HCT116 (cell line): Measurements from ENCODE around the gene SEC62. TPM values are rescaled to one million over a fixed set of nuclear protein-coding genes. Genes with fewer than 3 reads are reported as not detected.

Source experiments
- ATAC-seq: fragments of 200-7000 bp; cut with Tn5 transposase; 2 replicates; pipeline ENCODE4 v1.9.1; 2020; ENCODE audit warnings: mild to moderate bottlenecking, moderate library complexity
- BruUV-seq: library from RNA; stranded (reverse); fragments of 400-500 nt; replicated peaks from 2 replicates; lab custom pipeline; 2021; lab: Mats Ljungman, UMichigan
- CTCF ChIA-PET: fragments of 300-600 bp; sonication (Branson Sonifier 250); formaldehyde crosslinking; loops from one replicate; lab custom pipeline; 2021; ENCODE audit warnings: antibody characterized with exemption; lab: Charles Lee
- POLR2A ChIA-PET: fragments of 300-600, 350-600 bp; sonication (Branson Sonifier 250); formaldehyde crosslinking; loops from one replicate; lab custom pipeline; 2021; ENCODE audit warnings: antibody characterized with exemption; lab: Charles Lee
- RAD21 ChIA-PET, 2 experiments: fragments of 300-600 bp; sonication (Branson Sonifier 250); formaldehyde crosslinking; loops; one replicate each; lab custom pipeline; 2023; ENCODE audit warnings: low total read pairs in 2 of 2; ENCODE audit not compliant: uncharacterized antibody in 2 of 2, unreplicated experiment in 2 of 2, low non-redundant PET in 1 of 2; lab: Charles Lee
- DNase-seq: peaks from one replicate; pipeline ENCODE4 v3.0.0-alpha.2; 2010; ENCODE audit warnings: low read depth, low spot score
- H2AFZ ChIP-seq: fragments of 200-600 bp; shearing (Covaris generic), sonication (generic); 2 replicates; pipeline ENCODE4 v1.6.1; 2017; ENCODE audit warnings: low read depth, mixed run types, mixed read lengths, antibody characterized with exemption, low read length; ENCODE audit not compliant: poor library complexity, severe bottlenecking
- H3K27ac ChIP-seq: 2 replicates; pipeline ENCODE4 v1.5.1; 2012; ENCODE audit warnings: low read depth, low read length
- H3K27me3 ChIP-seq: fragments of 200-600 bp; sonication (generic); 2 replicates; pipeline ENCODE4 v1.6.1; 2016; ENCODE audit warnings: mixed run types, low read length, mixed read lengths; ENCODE audit not compliant: insufficient read depth
- H3K36me3 ChIP-seq, 2 experiments: fragments of 200-500 bp in 1 of 2; fragments of 200-600 bp in 1 of 2; sonication (Bioruptor generic) in 1 of 2; sonication (generic) in 1 of 2; 2 replicates each; pipeline versions ENCODE4 v1.5.1 to v1.6.1; 2014 to 2016; ENCODE audit warnings: low read length in 2 of 2, inconsistent platforms in 1 of 2, mixed read lengths in 1 of 2, mixed run types in 1 of 2; ENCODE audit not compliant: insufficient read depth in 2 of 2, control insufficient read depth in 1 of 2
- H3K4me1 ChIP-seq, 2 experiments: fragments of 200-600 bp in 1 of 2; sonication (generic) in 1 of 2; 2 replicates each; pipeline versions ENCODE4 v1.5.1 to v1.6.1; 2012 to 2017; ENCODE audit warnings: low read length in 2 of 2, inconsistent platforms in 1 of 2, mild to moderate bottlenecking in 1 of 2, mixed read lengths in 1 of 2, mixed run types in 1 of 2, moderate library complexity in 1 of 2; ENCODE audit not compliant: insufficient read depth in 2 of 2, control insufficient read depth in 1 of 2
- H3K4me2 ChIP-seq: fragments of 200-600 bp; sonication (generic); 2 replicates; pipeline ENCODE4 v1.6.1; 2017; ENCODE audit warnings: mixed run types, low read length, mixed read lengths
- H3K4me3 ChIP-seq, 2 experiments: fragments of 200-600 bp in 1 of 2; sonication (generic) in 1 of 2; replicated peaks in 1 of 2; 2 replicates each; pipeline ENCODE4 v1.5.1; 2011 to 2016; ENCODE audit warnings: low read length in 2 of 2, control low read depth in 1 of 2, low read depth in 1 of 2, mild to moderate bottlenecking in 1 of 2, mixed read lengths in 1 of 2, mixed run types in 1 of 2
- H3K79me2 ChIP-seq: fragments of 200-600 bp; sonication (generic); 2 replicates; pipeline ENCODE4 v1.6.1; 2017; ENCODE audit warnings: mild to moderate bottlenecking, mixed run types, low read length, moderate library complexity, mixed read lengths; ENCODE audit not compliant: insufficient read depth
- H3K9ac ChIP-seq: fragments of 200-600 bp; sonication (generic); 2 replicates; pipeline ENCODE4 v1.6.1; 2016; ENCODE audit warnings: low read length, mixed read lengths
- H3K9me2 ChIP-seq: fragments of 200-600 bp; sonication (generic), shearing (Covaris generic); 2 replicates; pipeline ENCODE4 v1.6.1; 2017; ENCODE audit warnings: mixed run types, mild to moderate bottlenecking, moderate library complexity; ENCODE audit not compliant: insufficient read depth
- H3K9me3 ChIP-seq, 2 experiments: fragments of 200-500 bp in 1 of 2; fragments of 200-600 bp in 1 of 2; sonication (Bioruptor generic) in 1 of 2; sonication (generic) in 1 of 2; 2 replicates each; pipeline ENCODE4 v1.6.1; 2014 to 2017; ENCODE audit warnings: low read length in 2 of 2, mixed read lengths in 2 of 2, inconsistent platforms in 1 of 2, low read depth in 1 of 2, mild to moderate bottlenecking in 1 of 2, mixed run types in 1 of 2, moderate library complexity in 1 of 2; ENCODE audit not compliant: control insufficient read depth in 1 of 2, insufficient read depth in 1 of 2
- H4K20me1 ChIP-seq: fragments of 200-600 bp; sonication (generic), shearing (Covaris generic); 2 replicates; pipeline ENCODE4 v1.6.1; 2017; ENCODE audit warnings: mixed run types, mild to moderate bottlenecking, moderate library complexity; ENCODE audit not compliant: insufficient read depth
- EGR1 ChIP-seq: IDR thresholded peaks from 2 replicates; pipeline ENCODE4 v1.6.1; 2012; ENCODE audit warnings: low read depth
- JUND ChIP-seq: IDR thresholded peaks from 2 replicates; pipeline ENCODE4 v1.6.1; 2012
- POLR2AphosphoS5 ChIP-seq: IDR thresholded peaks from 2 replicates; pipeline ENCODE4 v1.6.1; 2011; ENCODE audit warnings: mild to moderate bottlenecking, low read depth, low read length, moderate library complexity
- SIN3A ChIP-seq: IDR thresholded peaks from 2 replicates; pipeline ENCODE4 v1.6.1; 2012; ENCODE audit warnings: low read depth
- SRF ChIP-seq: IDR thresholded peaks from 2 replicates; pipeline ENCODE4 v1.6.1; 2012; ENCODE audit warnings: low read depth
- YY1 ChIP-seq: IDR thresholded peaks from 2 replicates; pipeline ENCODE4 v1.6.1; 2011; ENCODE audit warnings: low read length, low read depth, moderate library complexity, mild to moderate bottlenecking; ENCODE audit not compliant: insufficient replicate concordance; ENCODE audit errors: extremely low read depth
- ZNF274 ChIP-seq: fragments of 200-500 bp; sonication (Bioruptor generic); IDR thresholded peaks from 2 replicates; pipeline ENCODE4 v1.6.1; 2014; ENCODE audit warnings: mild to moderate bottlenecking, low read depth, low read length, inconsistent platforms
- intact Hi-C: fragments of 100-400 bp; cut with micrococcal nuclease; formaldehyde crosslinking; loops from 2 replicates; pipeline ENCODE4 v1.10.0; 2022
- total RNA-seq: library from RNA; stranded (reverse); gene quantifications from one replicate; pipeline ENCODE4 v1.2.1, GENCODE V29; 2021; ENCODE audit not compliant: unreplicated experiment
- TF ChIP-seq, protein P1 (sequence below): IDR thresholded peaks from 2 replicates; pipeline ENCODE4 v1.6.1; 2012; ENCODE audit warnings: low read depth
- TF ChIP-seq, protein P2 (sequence below): IDR thresholded peaks from 2 replicates; pipeline ENCODE4 v1.6.1; 2011; ENCODE audit warnings: mild to moderate bottlenecking, low read length, moderate library complexity; ENCODE audit not compliant: insufficient replicate concordance; ENCODE audit errors: extremely low read depth
- TF ChIP-seq, protein P3 (sequence below), 3 experiments: fragments of 200-600 bp in 1 of 3; sonication (generic) in 1 of 3; IDR thresholded peaks in 2 of 3; conservative IDR thresholded peaks in 1 of 3; 2 replicates each; pipeline ENCODE4 v1.5.1; 2012 to 2017; ENCODE audit warnings: low read depth in 2 of 3, low read length in 2 of 3, antibody characterized with exemption in 1 of 3, borderline replicate concordance in 1 of 3, control low read depth in 1 of 3, mild to moderate bottlenecking in 1 of 3, mixed read lengths in 1 of 3, mixed run types in 1 of 3, moderate library complexity in 1 of 3; ENCODE audit not compliant: insufficient read depth in 1 of 3

Gene SEC62
- total RNA-seq, 1 experiment from 2014 or later: 55.4 TPM

DNA sequence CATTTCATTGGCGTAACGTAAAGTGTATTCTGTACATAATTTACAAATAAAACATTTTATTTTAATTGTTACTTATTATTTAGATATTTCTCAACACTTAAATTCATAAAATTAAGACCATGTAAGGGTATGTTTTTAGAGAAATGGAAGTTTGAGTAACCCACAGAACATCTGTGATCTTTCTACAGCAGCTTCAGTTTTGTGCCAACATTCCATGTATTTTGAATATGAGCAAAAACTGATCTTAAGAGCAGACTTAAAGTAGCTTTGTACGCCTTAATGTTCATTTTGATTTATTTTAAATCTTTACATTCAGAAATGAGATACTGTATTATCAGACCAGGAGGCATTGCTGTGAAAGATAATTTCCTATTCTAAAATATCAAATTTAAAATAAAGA, 27.2 kb downstream of the SEC62 start (continued):
- TF ChIP-seq, protein P1, sequence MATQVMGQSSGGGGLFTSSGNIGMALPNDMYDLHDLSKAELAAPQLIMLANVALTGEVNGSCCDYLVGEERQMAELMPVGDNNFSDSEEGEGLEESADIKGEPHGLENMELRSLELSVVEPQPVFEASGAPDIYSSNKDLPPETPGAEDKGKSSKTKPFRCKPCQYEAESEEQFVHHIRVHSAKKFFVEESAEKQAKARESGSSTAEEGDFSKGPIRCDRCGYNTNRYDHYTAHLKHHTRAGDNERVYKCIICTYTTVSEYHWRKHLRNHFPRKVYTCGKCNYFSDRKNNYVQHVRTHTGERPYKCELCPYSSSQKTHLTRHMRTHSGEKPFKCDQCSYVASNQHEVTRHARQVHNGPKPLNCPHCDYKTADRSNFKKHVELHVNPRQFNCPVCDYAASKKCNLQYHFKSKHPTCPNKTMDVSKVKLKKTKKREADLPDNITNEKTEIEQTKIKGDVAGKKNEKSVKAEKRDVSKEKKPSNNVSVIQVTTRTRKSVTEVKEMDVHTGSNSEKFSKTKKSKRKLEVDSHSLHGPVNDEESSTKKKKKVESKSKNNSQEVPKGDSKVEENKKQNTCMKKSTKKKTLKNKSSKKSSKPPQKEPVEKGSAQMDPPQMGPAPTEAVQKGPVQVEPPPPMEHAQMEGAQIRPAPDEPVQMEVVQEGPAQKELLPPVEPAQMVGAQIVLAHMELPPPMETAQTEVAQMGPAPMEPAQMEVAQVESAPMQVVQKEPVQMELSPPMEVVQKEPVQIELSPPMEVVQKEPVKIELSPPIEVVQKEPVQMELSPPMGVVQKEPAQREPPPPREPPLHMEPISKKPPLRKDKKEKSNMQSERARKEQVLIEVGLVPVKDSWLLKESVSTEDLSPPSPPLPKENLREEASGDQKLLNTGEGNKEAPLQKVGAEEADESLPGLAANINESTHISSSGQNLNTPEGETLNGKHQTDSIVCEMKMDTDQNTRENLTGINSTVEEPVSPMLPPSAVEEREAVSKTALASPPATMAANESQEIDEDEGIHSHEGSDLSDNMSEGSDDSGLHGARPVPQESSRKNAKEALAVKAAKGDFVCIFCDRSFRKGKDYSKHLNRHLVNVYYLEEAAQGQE: no peak
- TF ChIP-seq POLR2AphosphoS5 (no peak), JUND (no peak), YY1 (no peak), EGR1 (no peak)

DNA sequence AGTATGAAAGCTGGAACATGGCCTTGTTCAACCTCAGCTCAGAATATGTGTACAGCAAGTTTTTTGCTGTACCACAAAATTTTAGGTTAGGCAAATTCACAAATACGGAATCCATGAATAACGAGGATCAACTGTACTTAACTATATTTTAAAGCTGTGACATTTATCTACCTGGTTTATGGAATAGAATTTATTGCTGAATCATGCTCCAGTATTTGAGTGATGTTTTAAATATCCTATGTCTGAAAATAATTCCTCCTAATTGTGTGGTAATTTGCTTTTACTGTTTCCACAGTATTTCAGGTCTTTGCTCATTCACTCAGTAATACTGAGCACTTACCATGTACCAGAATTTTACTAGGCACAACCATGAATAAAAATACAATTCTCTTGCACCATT, 29.5 kb downstream of the SEC62 start:
- no peaks in the 10 kb centered on the region for H3K4me1 ChIP-seq
- peaks cover 4% of the 10 kb centered on the region in 2 experiments; a peak in 1 of 4 replicates for H3K36me3 ChIP-seq
- no peak overlapping the region for H3K4me2 ChIP-seq
- ChIA-PET POLR2A (no interaction called here), CTCF (no interaction called here), RAD21 (no interaction called here)
- no peaks in the 10 kb centered on the region for H3K9me2 ChIP-seq
- no peak for ATAC-seq
- H3K9ac ChIP-seq: no peak overlapping the region
- no peak overlapping the region for H2AFZ ChIP-seq
- H3K27me3 ChIP-seq: no peaks in the 10 kb centered on the region
- no peaks in the 10 kb centered on the region for H3K9me3 ChIP-seq
- BruUV-seq: no TSS peak
- intact Hi-C loops: no loop called here
- H3K27ac ChIP-seq: no peak overlapping the region
- no peaks in the 10 kb centered on the region for H3K79me2 ChIP-seq
- H3K4me3 ChIP-seq: no peak overlapping the region
- no peaks in the 10 kb centered on the region for H4K20me1 ChIP-seq
- TF ChIP-seq, protein P1: no peak
- TF ChIP-seq ZNF274 (no peak), SRF (no peak), SIN3A (no peak)
- TF ChIP-seq, protein P2, sequence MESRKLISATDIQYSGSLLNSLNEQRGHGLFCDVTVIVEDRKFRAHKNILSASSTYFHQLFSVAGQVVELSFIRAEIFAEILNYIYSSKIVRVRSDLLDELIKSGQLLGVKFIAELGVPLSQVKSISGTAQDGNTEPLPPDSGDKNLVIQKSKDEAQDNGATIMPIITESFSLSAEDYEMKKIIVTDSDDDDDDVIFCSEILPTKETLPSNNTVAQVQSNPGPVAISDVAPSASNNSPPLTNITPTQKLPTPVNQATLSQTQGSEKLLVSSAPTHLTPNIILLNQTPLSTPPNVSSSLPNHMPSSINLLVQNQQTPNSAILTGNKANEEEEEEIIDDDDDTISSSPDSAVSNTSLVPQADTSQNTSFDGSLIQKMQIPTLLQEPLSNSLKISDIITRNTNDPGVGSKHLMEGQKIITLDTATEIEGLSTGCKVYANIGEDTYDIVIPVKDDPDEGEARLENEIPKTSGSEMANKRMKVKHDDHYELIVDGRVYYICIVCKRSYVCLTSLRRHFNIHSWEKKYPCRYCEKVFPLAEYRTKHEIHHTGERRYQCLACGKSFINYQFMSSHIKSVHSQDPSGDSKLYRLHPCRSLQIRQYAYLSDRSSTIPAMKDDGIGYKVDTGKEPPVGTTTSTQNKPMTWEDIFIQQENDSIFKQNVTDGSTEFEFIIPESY: no peak
- TF ChIP-seq, protein P3, sequence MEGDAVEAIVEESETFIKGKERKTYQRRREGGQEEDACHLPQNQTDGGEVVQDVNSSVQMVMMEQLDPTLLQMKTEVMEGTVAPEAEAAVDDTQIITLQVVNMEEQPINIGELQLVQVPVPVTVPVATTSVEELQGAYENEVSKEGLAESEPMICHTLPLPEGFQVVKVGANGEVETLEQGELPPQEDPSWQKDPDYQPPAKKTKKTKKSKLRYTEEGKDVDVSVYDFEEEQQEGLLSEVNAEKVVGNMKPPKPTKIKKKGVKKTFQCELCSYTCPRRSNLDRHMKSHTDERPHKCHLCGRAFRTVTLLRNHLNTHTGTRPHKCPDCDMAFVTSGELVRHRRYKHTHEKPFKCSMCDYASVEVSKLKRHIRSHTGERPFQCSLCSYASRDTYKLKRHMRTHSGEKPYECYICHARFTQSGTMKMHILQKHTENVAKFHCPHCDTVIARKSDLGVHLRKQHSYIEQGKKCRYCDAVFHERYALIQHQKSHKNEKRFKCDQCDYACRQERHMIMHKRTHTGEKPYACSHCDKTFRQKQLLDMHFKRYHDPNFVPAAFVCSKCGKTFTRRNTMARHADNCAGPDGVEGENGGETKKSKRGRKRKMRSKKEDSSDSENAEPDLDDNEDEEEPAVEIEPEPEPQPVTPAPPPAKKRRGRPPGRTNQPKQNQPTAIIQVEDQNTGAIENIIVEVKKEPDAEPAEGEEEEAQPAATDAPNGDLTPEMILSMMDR (IDR thresholded peaks at IDR 0.05 in 2 of 3, conservative IDR thresholded peaks at IDR 0.05 in 1 of 3; ENCODE audit: borderline replicate concordance in 1 of 3, insufficient read depth in 1 of 3, low read depth in 2 of 3, low read length in 2 of 3): no peak
- DNase-seq: no peak
